ENCODE results near the gene RAB36.

The RAB36 gene

DNA sequence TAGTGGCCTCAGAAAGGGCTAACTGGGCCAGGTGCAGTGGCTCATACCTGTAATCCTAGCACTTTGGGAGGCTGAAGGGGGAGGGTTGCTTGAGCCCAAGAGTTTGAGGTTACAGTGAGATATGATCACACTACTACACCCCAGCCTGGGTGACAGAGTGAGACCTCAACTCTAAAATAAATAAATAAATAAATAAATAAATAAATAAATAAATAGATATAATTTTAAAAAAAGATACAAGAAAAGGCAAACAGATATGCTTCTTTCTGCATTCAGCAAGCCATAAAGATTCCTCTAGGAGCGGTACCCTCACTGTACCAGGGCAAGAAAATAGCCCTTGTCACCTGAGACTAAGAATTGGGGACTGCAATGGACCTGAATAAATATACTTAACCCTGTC, 2.2 kb upstream of the RAB36 start:
- H3K36me3 ChIP-seq: no peaks in the 10 kb centered on the region
- peaks cover 4% of the 10 kb centered on the region for H3K4me1 ChIP-seq
- TF ChIP-seq, protein P1, sequence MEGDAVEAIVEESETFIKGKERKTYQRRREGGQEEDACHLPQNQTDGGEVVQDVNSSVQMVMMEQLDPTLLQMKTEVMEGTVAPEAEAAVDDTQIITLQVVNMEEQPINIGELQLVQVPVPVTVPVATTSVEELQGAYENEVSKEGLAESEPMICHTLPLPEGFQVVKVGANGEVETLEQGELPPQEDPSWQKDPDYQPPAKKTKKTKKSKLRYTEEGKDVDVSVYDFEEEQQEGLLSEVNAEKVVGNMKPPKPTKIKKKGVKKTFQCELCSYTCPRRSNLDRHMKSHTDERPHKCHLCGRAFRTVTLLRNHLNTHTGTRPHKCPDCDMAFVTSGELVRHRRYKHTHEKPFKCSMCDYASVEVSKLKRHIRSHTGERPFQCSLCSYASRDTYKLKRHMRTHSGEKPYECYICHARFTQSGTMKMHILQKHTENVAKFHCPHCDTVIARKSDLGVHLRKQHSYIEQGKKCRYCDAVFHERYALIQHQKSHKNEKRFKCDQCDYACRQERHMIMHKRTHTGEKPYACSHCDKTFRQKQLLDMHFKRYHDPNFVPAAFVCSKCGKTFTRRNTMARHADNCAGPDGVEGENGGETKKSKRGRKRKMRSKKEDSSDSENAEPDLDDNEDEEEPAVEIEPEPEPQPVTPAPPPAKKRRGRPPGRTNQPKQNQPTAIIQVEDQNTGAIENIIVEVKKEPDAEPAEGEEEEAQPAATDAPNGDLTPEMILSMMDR (IDR thresholded peaks at IDR 0.05; ENCODE audit: low read depth, low read length): no peak
- no peaks in the 10 kb centered on the region for H3K27me3 ChIP-seq
- no peak for DNase-seq
- H3K4me3 ChIP-seq (ENCODE audit: low read depth, low read length): no peak overlapping the region
- no peaks in the 10 kb centered on the region for H3K9me3 ChIP-seq

DNA sequence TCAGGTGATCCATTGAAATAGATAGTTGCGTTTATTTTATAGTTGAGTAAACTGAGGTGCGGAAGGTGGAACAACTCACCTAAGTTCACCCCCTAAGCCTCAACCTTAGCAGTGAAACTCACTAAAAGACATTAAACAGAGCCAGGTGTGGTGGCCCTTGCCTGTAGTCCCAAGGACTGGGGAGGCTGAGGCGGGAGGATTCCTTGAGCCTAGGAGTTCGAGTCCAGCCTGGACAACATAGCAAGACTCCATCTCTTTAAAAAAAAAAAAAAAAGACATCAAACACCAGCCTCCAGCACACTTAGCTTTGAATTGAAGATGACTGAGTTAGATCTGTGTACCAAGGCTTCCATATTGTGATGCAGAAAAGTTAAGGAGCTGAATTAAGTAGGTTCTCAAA, 845 bp upstream of the RAB36 start:
- Histone ChIP-seq H3K4me1 (peaks cover 4% of the 10 kb centered on the region), H3K27me3 (no peaks in the 10 kb centered on the region), H3K36me3 (no peaks in the 10 kb centered on the region), H3K4me3 (ENCODE audit: low read depth, low read length) (peak overlapping the region; percentile 57), H3K9me3 (no peaks in the 10 kb centered on the region)
- TF ChIP-seq, protein P1 (IDR thresholded peaks at IDR 0.05; ENCODE audit: low read depth, low read length): no peak
- DNase-seq: no peak

DNA sequence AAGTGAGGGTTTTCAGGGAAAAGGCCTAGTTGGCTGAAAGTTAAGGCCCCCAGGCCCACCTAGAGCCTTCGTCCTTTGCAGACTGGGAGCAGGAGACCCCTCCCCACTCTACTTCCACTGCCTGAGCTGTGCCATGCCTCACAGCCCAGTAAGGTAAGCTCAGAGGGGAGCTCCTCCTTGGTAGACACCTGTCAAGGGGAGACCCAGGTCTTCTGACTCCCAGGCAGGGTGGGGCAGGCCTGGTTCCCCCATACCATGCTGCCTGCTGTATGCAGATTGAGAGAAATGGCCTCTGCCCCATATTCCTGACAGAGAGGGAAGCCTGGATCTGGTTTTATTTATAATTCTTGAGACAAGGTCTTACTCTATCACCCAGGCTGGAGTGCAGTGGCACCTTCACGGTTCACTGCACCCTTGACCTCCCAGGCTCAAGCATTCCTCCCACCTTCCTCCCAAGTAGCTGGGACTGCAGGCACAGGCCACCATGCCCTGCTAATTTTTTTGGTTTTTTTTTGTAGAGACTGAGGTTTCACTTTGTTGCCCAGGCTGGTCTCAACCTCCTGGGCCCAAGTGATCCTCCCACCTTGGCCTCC, 697 bp downstream of the RAB36 start:
- no peaks in the 10 kb centered on the region for H3K27me3 ChIP-seq
- H3K4me3 ChIP-seq (ENCODE audit: low read depth, low read length): peak overlapping the region; percentile 84
- peaks cover 4% of the 10 kb centered on the region for H3K4me1 ChIP-seq
- DNase-seq: no peak
- TF ChIP-seq, protein P1 (IDR thresholded peaks at IDR 0.05; ENCODE audit: low read depth, low read length): no peak
- no peaks in the 10 kb centered on the region; the same call in 1 of the 2 replicates for H3K36me3 ChIP-seq
- H3K9me3 ChIP-seq: no peaks in the 10 kb centered on the region

DNA sequence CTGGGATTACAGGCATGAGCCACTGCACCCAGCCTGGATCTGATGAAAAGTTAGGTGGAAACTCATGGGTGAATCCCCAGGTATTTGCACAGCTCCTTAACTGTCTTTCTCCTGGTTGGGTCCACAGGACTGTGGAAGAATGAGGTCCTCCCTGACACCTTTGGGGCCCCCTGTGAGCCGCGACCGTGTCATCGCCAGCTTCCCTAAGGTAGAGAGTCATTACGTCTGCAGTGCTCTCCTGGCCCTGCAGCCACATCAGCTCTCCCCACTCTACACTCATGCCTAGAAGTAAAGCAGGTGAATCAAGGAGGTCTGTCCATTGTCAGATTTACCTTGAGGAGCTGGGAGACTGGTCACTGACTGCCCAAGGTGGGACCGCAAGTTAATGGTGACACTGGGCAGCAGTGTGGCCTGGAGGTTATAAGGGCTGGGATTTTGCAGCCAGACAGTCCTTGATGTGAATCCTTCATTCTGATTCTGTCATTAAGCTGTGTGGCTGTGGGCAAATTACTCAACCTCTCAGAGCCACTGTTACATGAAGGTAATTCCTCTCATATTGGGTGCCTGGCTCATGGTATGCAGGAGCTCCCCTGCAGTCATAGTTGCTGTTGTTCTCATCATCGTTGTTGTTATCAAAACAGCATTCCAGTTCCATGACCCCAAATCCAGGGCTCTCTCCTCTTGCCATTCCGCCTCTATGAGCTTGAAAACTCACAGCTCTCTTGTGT, 1.4 kb downstream of the RAB36 start:
- H3K9me3 ChIP-seq: no peaks in the 10 kb centered on the region
- H3K27me3 ChIP-seq: no peaks in the 10 kb centered on the region
- TF ChIP-seq, protein P1 (IDR thresholded peaks at IDR 0.05; ENCODE audit: low read depth, low read length): no peak
- H3K4me3 ChIP-seq (ENCODE audit: low read depth, low read length): no peak overlapping the region
- no peak for DNase-seq
- H3K4me1 ChIP-seq: no peaks in the 10 kb centered on the region; the same call in 1 of the 2 replicates
- H3K36me3 ChIP-seq: no peaks in the 10 kb centered on the region; the same call in 1 of the 2 replicates

DNA sequence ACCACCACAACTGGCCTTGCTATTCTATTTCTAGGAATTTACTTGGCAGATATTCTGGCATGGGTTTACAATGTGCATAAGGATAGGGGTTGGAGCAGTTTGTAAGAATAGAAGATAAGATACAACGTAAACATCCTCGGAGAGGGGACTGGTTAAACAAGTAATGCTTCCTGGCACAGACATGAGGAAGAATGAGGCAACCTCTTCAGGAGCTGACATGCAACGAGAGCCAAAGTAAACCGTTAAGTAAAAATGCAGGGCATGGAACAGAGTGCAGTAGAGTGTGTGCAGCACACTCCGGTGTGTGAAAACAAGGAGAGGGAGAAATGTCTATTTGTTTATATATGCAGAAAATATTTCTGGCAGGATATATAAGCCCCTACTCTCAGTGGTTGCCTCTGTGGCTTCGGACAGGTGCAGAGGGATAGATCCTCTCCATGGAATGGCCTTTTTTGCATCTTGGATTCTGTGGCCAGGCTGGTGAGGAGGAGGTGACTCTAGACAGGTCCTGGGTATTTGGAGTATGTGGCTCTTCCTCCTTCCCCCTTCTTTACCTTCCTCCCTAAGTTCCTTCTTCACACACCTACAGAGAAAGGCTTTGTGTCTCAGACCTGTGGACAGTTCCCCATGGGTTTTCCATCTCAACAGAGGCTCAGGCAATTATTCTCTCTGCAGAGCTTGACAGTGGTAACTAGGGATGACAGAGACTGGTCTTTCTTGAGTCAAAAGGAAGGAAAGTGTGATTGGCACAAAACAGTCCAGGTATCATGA, 2.5 kb downstream of the RAB36 start:
- no peak for DNase-seq

More for the DNA sequence above, 2.5 kb downstream of the RAB36 start:
- Histone ChIP-seq H3K4me1 (no peaks in the 10 kb centered on the region; the same call in 1 of the 2 replicates), H3K36me3 (no peaks in the 10 kb centered on the region; the same call in 1 of the 2 replicates), H3K27me3 (no peaks in the 10 kb centered on the region), H3K9me3 (no peaks in the 10 kb centered on the region), H3K4me3 (ENCODE audit: low read depth, low read length) (no peak overlapping the region)
- TF ChIP-seq, protein P1 (IDR thresholded peaks at IDR 0.05; ENCODE audit: low read depth, low read length): no peak
